ENCODE results near the gene ARFIP2.
A peak's percentile ranks its signal among the peaks of the same experiment; 100 is the strongest.

ARFIP2 gene

GRCh38 chr11:6452219-6452618 is 28.9 kb downstream of the ARFIP2 start:
- Histone ChIP-seq H3K4me1 (ENCODE audit: low read length) (0 out of 2 replicates have a peak, but pooled peaks cover 5% of the 10 kb centered on the region), H3K9me2 (replicated peaks; ENCODE audit: insufficient read depth, low read length) (no peaks in the 10 kb centered on the region), H3K9me3 (replicated peaks; ENCODE audit: insufficient read depth, low read length) (no peaks in the 10 kb centered on the region), H4K20me1 (ENCODE audit: insufficient read depth, low read length) (no peaks in the 10 kb centered on the region), H3K27me3 (replicated peaks; ENCODE audit: insufficient read depth, low read length) (no peaks in the 10 kb centered on the region), H2AFZ (ENCODE audit: low read length) (no peak overlapping the region), H3K79me2 (ENCODE audit: low read length) (no peaks in the 10 kb centered on the region), H3K4me3 (ENCODE audit: low read length) (no peak overlapping the region), H3K36me3 (replicated peaks; ENCODE audit: insufficient read depth, low read length) (no peaks in the 10 kb centered on the region), H3F3A (ENCODE audit: insufficient read depth, low read length) (no peaks in the 10 kb centered on the region), H3K4me2 (ENCODE audit: low read depth, low read length) (no peak overlapping the region), H3K27ac (ENCODE audit: low read length) (no peak overlapping the region), H3K9ac (ENCODE audit: low read length) (no peak overlapping the region)
- TF ChIP-seq EZH2 (optimal IDR thresholded peaks at IDR 0.05; ENCODE audit: low read depth, low read length) (no peak), EZH2phosphoT487 (IDR thresholded peaks at IDR 0.05; ENCODE audit: low read length) (no peak), CTCF (IDR thresholded peaks at IDR 0.05; ENCODE audit: low read length) (no peak)
- DNase-seq, result no peak

GRCh38 chr11:6448574-6448973 is 32.6 kb downstream of the ARFIP2 start:
- no peaks in the 10 kb centered on the region for H4K20me1 ChIP-seq (ENCODE audit: insufficient read depth, low read length)
- H3K4me3 ChIP-seq (ENCODE audit: low read length), result no peak overlapping the region
- H3K27me3 ChIP-seq (replicated peaks; ENCODE audit: insufficient read depth, low read length), result no peaks in the 10 kb centered on the region
- H3K4me2 ChIP-seq (ENCODE audit: low read depth, low read length), result no peak overlapping the region
- H2AFZ ChIP-seq (ENCODE audit: low read length), result no peak overlapping the region
- no peak for DNase-seq
- H3K9me2 ChIP-seq (replicated peaks; ENCODE audit: insufficient read depth, low read length), result no peaks in the 10 kb centered on the region
- no peaks in the 10 kb centered on the region for H3K4me1 ChIP-seq (ENCODE audit: low read length)
- no peak overlapping the region for H3K27ac ChIP-seq (ENCODE audit: low read length)
- H3K36me3 ChIP-seq (replicated peaks; ENCODE audit: insufficient read depth, low read length), result no peaks in the 10 kb centered on the region
- TF ChIP-seq EZH2phosphoT487 (IDR thresholded peaks at IDR 0.05; ENCODE audit: low read length), result no peak
- TF ChIP-seq CTCF (IDR thresholded peaks at IDR 0.05; ENCODE audit: low read length), result no peak
- TF ChIP-seq EZH2 (optimal IDR thresholded peaks at IDR 0.05; ENCODE audit: low read depth, low read length), result no peak
- no peak overlapping the region for H3K9ac ChIP-seq (ENCODE audit: low read length)
- no peaks in the 10 kb centered on the region for H3F3A ChIP-seq (ENCODE audit: insufficient read depth, low read length)
- no peaks in the 10 kb centered on the region for H3K79me2 ChIP-seq (ENCODE audit: low read length)
- H3K9me3 ChIP-seq (replicated peaks; ENCODE audit: insufficient read depth, low read length), result no peaks in the 10 kb centered on the region

GRCh38 chr11:6443269-6444003 is 37.7 kb downstream of the ARFIP2 start:
- TF ChIP-seq EZH2 (optimal IDR thresholded peaks at IDR 0.05; ENCODE audit: low read depth, low read length), result no peak
- peak; percentile 84 for TF ChIP-seq CTCF (IDR thresholded peaks at IDR 0.05; ENCODE audit: low read length)
- no peaks in the 10 kb centered on the region for H3F3A ChIP-seq (ENCODE audit: insufficient read depth, low read length)
- H3K27me3 ChIP-seq (replicated peaks; ENCODE audit: insufficient read depth, low read length), result no peaks in the 10 kb centered on the region
- H3K9me2 ChIP-seq (replicated peaks; ENCODE audit: insufficient read depth, low read length), result no peaks in the 10 kb centered on the region
- H3K4me2 ChIP-seq (ENCODE audit: low read depth, low read length), result no peak overlapping the region
- no peaks in the 10 kb centered on the region for H3K79me2 ChIP-seq (ENCODE audit: low read length)
- H3K4me1 ChIP-seq (ENCODE audit: low read length), result no peaks in the 10 kb centered on the region
- no peaks in the 10 kb centered on the region for H3K9me3 ChIP-seq (replicated peaks; ENCODE audit: insufficient read depth, low read length)
- H2AFZ ChIP-seq (ENCODE audit: low read length), result no peak overlapping the region
- no peak overlapping the region for H3K9ac ChIP-seq (ENCODE audit: low read length)
- H3K27ac ChIP-seq (ENCODE audit: low read length), result no peak overlapping the region
- H3K4me3 ChIP-seq (ENCODE audit: low read length), result no peak overlapping the region
- no peaks in the 10 kb centered on the region for H3K36me3 ChIP-seq (replicated peaks; ENCODE audit: insufficient read depth, low read length)
- H4K20me1 ChIP-seq (ENCODE audit: insufficient read depth, low read length), result no peaks in the 10 kb centered on the region
- peak; percentile 44 for DNase-seq

All from MM.1S (cell line).